ENCODE results near the gene LRRC47.

LRRC47 gene

GRCh38 chr1:3731583-3732433 lies 64.5 kb downstream of the LRRC47 start:
- no peak for DNase-seq

DNA sequence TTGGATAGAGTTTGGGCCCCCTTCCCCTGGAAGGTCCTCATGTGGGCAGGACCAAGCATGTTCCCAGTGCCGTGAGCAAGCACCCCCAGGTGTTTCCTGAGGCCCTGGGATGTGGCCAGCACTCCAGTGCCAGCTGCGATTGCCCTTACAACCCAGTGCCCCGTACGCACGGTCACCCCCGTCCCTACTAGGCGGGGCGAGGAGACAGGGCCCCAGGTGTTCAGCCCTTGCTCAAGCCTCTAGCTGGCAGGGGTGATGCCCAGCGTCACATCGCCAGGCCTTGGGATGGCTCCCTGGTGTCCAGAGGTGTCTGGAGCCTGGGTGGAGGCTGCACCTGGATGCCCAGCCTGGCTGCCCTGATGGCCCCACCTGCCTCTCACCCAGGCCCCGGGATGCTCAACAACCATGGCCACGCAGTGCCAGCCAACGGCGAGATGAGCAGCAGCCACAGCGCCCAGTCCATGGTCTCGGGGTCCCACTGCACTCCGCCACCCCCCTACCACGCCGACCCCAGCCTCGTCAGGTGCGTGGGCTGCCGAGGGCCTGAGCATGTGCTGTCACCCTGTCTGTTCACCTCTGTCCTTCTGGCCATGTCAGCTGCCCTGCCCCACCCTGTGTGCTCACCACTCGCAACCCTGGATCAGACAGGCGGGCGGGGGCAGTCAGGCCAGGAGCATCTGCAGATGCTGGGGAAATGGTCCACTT lies 65.6 kb downstream of the LRRC47 start:
- DNase-seq: no peak

DNA sequence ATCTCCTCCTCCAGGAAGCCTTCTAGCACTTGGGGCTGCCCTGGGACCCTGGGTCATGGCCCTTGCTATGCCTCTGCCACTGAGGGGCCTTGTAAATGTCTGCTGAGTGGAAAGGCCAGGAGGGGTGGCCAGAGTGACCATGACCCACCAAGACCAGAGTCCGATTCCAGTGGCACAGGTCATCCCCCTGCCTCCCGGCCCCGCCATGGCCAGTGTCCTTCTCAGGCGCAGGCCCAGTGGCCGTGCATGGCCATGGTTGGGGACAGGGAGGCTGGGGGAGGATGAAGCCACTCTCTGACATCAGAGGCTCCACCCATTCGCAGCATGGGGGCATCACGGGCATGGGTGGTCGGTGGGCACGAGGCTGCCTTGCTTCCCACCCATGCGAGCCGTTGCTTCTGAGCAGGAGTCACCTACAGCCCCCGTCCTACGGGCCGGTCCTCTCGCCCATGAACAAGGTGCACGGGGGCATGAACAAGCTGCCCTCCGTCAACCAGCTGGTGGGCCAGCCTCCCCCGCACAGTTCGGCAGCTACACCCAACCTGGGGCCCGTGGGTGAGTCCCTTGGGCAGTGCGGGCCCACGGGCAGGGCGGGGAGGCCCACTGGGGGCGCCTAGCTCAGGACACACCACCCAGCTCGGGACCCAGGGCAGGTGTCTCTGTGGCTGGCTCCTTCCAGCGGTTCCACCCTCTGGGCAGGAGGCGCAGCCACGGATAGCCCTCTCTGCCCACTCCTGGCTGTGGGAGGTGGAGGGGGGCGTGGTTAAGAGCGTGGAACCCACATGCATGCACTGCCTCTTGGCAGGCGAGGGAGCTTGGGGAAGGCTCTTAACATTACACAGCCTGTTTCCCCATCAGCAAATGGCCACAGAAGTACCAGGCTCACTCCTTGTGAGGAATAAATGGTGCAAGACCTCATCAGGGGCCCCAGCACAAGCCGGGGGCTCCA lies 66.4 kb downstream of the LRRC47 start:
- DNase-seq: no peak
